Esophagus squamous epithelium (tissue), 4 donors: Measurements from ENCODE around the gene CEP250.

ENCODE experiments used
- CTCF ChIP-seq, 6 experiments: fragments of 450-650 bp in 4 of 6; fragments of 200-600 bp in 2 of 6; sonication (generic) in 2 of 6; IDR thresholded peaks; one replicate each; pipeline ENCODE4 v1.5.1; 2016 to 2019; ENCODE audit warnings: antibody characterized with exemption in 6 of 6, mild to moderate bottlenecking in 4 of 6, moderate library complexity in 4 of 6
- POLR2A ChIP-seq, 4 donors: fragments of 450-650 bp; IDR thresholded peaks; one replicate each; pipeline ENCODE4 v1.6.1; 2017; ENCODE audit warnings: antibody characterized with exemption in 4 of 4, mild to moderate bottlenecking in 4 of 4, moderate library complexity in 3 of 4

GRCh38 chr20:35489717-35490116 lies 34.3 kb downstream of the CEP250 start:
- TF ChIP-seq CTCF (IDR thresholded peaks at IDR 0.05) (no peak), POLR2A (IDR thresholded peaks at IDR 0.05) (no peak)
